PC-9 (cell line): Measurements from ENCODE around the gene CLEC16A.

ENCODE experiments used
- EZH2 ChIP-seq: fragments of 200-600 bp; sonication (generic); IDR thresholded peaks from 2 replicates; pipeline ENCODE4 v1.8.0; 2017; ENCODE audit warnings: antibody characterized with exemption, low read depth
- TF ChIP-seq, protein P1 (sequence below): fragments of 200-600 bp; sonication (generic); conservative IDR thresholded peaks from 2 replicates; pipeline ENCODE4 v1.6.1; 2017; ENCODE audit warnings: mixed run types, antibody characterized with exemption, mild to moderate bottlenecking, moderate library complexity

DNA sequence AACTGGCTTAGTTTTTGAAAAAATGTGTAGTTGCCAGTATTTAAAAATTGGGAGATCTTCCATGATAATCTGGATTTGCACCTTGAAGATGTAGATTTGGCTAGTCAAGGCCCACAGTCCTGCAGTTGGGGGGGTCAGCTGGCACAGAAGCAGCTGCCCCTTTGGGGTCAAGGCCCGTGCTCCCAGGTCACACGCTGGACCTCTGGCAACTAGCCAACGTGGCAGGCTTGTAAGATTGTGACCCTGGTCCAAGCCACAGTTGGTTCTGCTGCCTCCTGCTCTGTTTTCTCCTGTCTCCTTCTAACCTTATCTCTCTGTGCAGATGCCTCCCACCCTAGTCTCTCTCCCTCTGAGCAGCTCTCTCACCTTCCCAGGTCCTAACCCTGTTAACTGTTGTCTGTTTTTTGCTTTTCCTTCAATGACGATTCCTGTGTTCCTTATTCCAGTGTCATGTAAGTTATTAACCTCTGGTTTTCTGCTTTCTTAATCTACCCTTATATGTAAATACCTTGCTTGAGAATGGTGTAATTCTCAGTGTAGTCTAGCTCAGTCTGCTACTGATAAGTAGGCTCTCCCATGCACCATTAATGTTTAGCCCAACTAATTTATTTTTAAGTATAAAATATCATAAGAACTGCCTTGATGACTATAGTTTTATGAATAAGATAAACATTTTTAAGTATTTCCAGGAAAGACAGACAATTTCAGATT, 27.9 kb downstream of the CLEC16A start:
- TF ChIP-seq, protein P1, sequence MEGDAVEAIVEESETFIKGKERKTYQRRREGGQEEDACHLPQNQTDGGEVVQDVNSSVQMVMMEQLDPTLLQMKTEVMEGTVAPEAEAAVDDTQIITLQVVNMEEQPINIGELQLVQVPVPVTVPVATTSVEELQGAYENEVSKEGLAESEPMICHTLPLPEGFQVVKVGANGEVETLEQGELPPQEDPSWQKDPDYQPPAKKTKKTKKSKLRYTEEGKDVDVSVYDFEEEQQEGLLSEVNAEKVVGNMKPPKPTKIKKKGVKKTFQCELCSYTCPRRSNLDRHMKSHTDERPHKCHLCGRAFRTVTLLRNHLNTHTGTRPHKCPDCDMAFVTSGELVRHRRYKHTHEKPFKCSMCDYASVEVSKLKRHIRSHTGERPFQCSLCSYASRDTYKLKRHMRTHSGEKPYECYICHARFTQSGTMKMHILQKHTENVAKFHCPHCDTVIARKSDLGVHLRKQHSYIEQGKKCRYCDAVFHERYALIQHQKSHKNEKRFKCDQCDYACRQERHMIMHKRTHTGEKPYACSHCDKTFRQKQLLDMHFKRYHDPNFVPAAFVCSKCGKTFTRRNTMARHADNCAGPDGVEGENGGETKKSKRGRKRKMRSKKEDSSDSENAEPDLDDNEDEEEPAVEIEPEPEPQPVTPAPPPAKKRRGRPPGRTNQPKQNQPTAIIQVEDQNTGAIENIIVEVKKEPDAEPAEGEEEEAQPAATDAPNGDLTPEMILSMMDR = no peak
- no peak for TF ChIP-seq EZH2
